Measurements from ENCODE around the gene IMMP2L. TPM values are rescaled to one million over a fixed set of nuclear protein-coding genes. Genes with fewer than 3 reads are reported as not detected.

The IMMP2L gene
- total and polyA plus RNA-seq, 2 of the 4 experiments (the other 2 are of a cell fraction): 5.8 to 9.3 TPM

DNA sequence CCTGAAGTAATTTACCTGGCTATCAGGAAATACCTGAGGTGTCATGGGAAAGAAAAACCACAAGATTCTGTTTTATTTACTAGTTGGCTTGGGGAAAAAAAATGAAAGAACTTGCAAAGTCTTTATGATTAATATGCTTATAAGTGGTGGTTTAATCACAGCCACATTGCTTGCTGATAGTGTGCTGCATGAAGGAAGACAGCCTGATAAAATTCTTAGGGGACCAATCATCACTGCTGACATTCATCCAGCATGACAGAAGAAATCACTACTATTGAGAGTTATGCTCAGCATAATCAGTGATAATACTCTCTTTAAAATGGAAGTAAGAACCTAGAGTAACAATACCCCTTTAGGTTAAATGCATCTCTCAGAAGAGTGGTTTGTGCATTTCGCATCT, 621.5 kb downstream of the IMMP2L start:
- H2BK120ac ChIP-seq (ENCODE audit: low read depth, low read length): no peak overlapping the region
- peaks cover 2% of the 10 kb centered on the region; the same call in 1 of the 2 replicates for H3K9me3 ChIP-seq (ENCODE audit: control insufficient read depth, insufficient read depth, low read length)
- ATAC-seq (ENCODE audit: low read depth) (no peak), DNase-seq (peak; percentile 31)
- H2BK20ac ChIP-seq (ENCODE audit: low read depth, low read length): no peak overlapping the region
- H4K8ac ChIP-seq (ENCODE audit: low read depth in 2 of 2, low read length in 2 of 2): no peak overlapping the region
- H3K23ac ChIP-seq (ENCODE audit: low read depth, low read length): no peak overlapping the region
- dilution Hi-C loops (cut with HindIII; ENCODE audit: low sequenced_read_pairs, unreplicated experiment) (no loop called here), in situ Hi-C loops (cut with MboI; ENCODE audit: low sequenced_read_pairs) (no loop called here), intact Hi-C loops (cut with micrococcal nuclease) (no loop called here)
- H3K27ac ChIP-seq (ENCODE audit: insufficient read depth, low read length): no peak overlapping the region
- no peaks in the 10 kb centered on the region for H4K20me1 ChIP-seq (ENCODE audit: insufficient read depth, low read length)
- H4K5ac ChIP-seq (ENCODE audit: low read depth, low read length): no peak overlapping the region
- no peak overlapping the region for H3K56ac ChIP-seq (ENCODE audit: extremely low read depth, insufficient read depth, low read length)
- H3K79me1 ChIP-seq (ENCODE audit: low read depth in 1 of 2, low read length in 2 of 2): no peaks in the 10 kb centered on the region
- no peak overlapping the region for H3K4me2 ChIP-seq (ENCODE audit: low read depth, low read length)
- H3K36me3 ChIP-seq (ENCODE audit: control insufficient read depth, insufficient read depth, low read length): no peaks in the 10 kb centered on the region
- H3K9ac ChIP-seq (ENCODE audit: low read depth, low read length): no peak overlapping the region
- no peaks in the 10 kb centered on the region for H3K9me1 ChIP-seq (ENCODE audit: insufficient read depth, low read length)
- TF ChIP-seq RFX5 (IDR thresholded peaks at IDR 0.05; ENCODE audit: low read depth, low read length) (no peak), RCOR1 (IDR thresholded peaks at IDR 0.05; ENCODE audit: insufficient replicate concordance, low read length) (no peak), CEBPB (IDR thresholded peaks at IDR 0.05; ENCODE audit: low read depth, low read length) (no peak), ELK1 (IDR thresholded peaks at IDR 0.05; ENCODE audit: borderline replicate concordance, low read depth, low read length) (no peak), RAD21 (IDR thresholded peaks at IDR 0.05; ENCODE audit: low read length) (no peak)
- TF ChIP-seq, protein P1, sequence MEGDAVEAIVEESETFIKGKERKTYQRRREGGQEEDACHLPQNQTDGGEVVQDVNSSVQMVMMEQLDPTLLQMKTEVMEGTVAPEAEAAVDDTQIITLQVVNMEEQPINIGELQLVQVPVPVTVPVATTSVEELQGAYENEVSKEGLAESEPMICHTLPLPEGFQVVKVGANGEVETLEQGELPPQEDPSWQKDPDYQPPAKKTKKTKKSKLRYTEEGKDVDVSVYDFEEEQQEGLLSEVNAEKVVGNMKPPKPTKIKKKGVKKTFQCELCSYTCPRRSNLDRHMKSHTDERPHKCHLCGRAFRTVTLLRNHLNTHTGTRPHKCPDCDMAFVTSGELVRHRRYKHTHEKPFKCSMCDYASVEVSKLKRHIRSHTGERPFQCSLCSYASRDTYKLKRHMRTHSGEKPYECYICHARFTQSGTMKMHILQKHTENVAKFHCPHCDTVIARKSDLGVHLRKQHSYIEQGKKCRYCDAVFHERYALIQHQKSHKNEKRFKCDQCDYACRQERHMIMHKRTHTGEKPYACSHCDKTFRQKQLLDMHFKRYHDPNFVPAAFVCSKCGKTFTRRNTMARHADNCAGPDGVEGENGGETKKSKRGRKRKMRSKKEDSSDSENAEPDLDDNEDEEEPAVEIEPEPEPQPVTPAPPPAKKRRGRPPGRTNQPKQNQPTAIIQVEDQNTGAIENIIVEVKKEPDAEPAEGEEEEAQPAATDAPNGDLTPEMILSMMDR (conservative IDR thresholded peaks at IDR 0.05; ENCODE audit: low read depth, low read length): no peak
- H3K4me1 ChIP-seq (ENCODE audit: control insufficient read depth, insufficient read depth, low read length): peaks cover 9% of the 10 kb centered on the region
- H2AFZ ChIP-seq (replicated peaks; ENCODE audit: low read length, poor library complexity): no peak overlapping the region
- H4K91ac ChIP-seq (ENCODE audit: insufficient read depth, low read depth, low read length): no peak overlapping the region
- no peak overlapping the region for H2BK15ac ChIP-seq (ENCODE audit: low read depth, low read length)
- no peak overlapping the region for H2BK5ac ChIP-seq (ENCODE audit: low read depth, low read length, poor library complexity, severe bottlenecking)
- H2AK5ac ChIP-seq (ENCODE audit: low read depth, low read length): no peak overlapping the region
- no peak overlapping the region for H3K4ac ChIP-seq (ENCODE audit: low read depth, low read length)
- no peak overlapping the region for H3K18ac ChIP-seq (ENCODE audit: low read depth, low read length)
- no CpG with 5 or more reads among the region's 1 CpG for WGBS, 2 experiments (ENCODE audit: extremely low coverage in 2 of 2, insufficient read length in 1 of 2)
- H3K27me3 ChIP-seq (ENCODE audit: control insufficient read depth, insufficient read depth, low read length): no peaks in the 10 kb centered on the region
- ChIA-PET CTCF (no interaction called here), POLR2A (ENCODE audit: unreplicated experiment) (no interaction called here)
- H3K4me3 ChIP-seq (ENCODE audit: insufficient read depth, low read depth, low read length): no peak overlapping the region
- H3K14ac ChIP-seq (replicated peaks; ENCODE audit: low read depth, low read length): no peak overlapping the region
- no TSS peak for BruUV-seq (replicated peaks)
- H2AK9ac ChIP-seq (replicated peaks; ENCODE audit: low read depth, low read length, poor library complexity): no peak overlapping the region
